ENCODE measurements around the gene ARFGEF3. TPM values are rescaled to one million over a fixed set of nuclear protein-coding genes. Genes with fewer than 3 reads are reported as not detected.

ARFGEF3 gene
- total and polyA plus RNA-seq, 2 donors (not counting 1 experiment from before 2014, with no cell fraction given) = not detected

GRCh38 chr6:138184230-138184629 lies 22.5 kb downstream of the ARFGEF3 start:
- Histone ChIP-seq H2AFZ (ENCODE audit: insufficient read depth, low read depth, low read length, poor library complexity, severe bottlenecking) (no peak overlapping the region), H3K4me1 (ENCODE audit: control insufficient read depth in 2 of 2, insufficient read depth in 2 of 2, low read length in 2 of 2) (no peaks in the 10 kb centered on the region), H3K9me3 (ENCODE audit: control extremely low read depth in 1 of 3, control insufficient read depth in 2 of 3, insufficient read depth in 1 of 3, low read length in 2 of 3) (peaks cover 0 to 2% (median 0%) of the 10 kb centered on the region in 3 donors), H3K79me2 (ENCODE audit: control insufficient read depth, insufficient read depth, low read length) (no peaks in the 10 kb centered on the region), H3K27ac (ENCODE audit: low read length in 2 of 2) (no peak overlapping the region), H3K36me3 (replicated peaks in 1 of 2; ENCODE audit: control extremely low read depth in 1 of 2, control insufficient read depth in 1 of 2, extremely low read depth in 1 of 2, insufficient read depth in 2 of 2, low read length in 1 of 2) (no peaks in the 10 kb centered on the region), H3K9ac (ENCODE audit: low read length) (no peak overlapping the region), H3K4me2 (replicated peaks; ENCODE audit: low read depth, low read length, poor library complexity, severe bottlenecking) (no peak overlapping the region), H3K27me3 (replicated peaks in 1 of 4; ENCODE audit: control extremely low read depth in 1 of 4, control insufficient read depth in 3 of 4, insufficient read depth in 4 of 4, low read length in 3 of 4) (peaks cover 0 to 15% (median 7%) of the 10 kb centered on the region in 4 experiments), H4K20me1 (ENCODE audit: control insufficient read depth, insufficient read depth, low read length, poor library complexity, severe bottlenecking) (no peaks in the 10 kb centered on the region), H3K4me3 (ENCODE audit: control extremely low read depth in 1 of 5, extremely low read depth in 1 of 5, insufficient read depth in 1 of 5, low read depth in 2 of 5, low read length in 4 of 5) (no peak overlapping the region)
- ChIA-PET CTCF (no interaction called here), POLR2A (no interaction called here)
- DNase-seq (no peak), ATAC-seq (ENCODE audit: low read depth) (no peak)
- Mint-ChIP-seq H3K27ac (no peak overlapping the region), H3K27me3 (peaks cover 56% of the 10 kb centered on the region), H3K4me1 (no peaks in the 10 kb centered on the region), H3K9me3 (ENCODE audit: insufficient read depth) (no peaks in the 10 kb centered on the region), H3K4me3 (no peak overlapping the region)
- 85% methylated on average over 3 of the region's 3 CpGs for WGBS (ENCODE audit: insufficient coverage)
- no peak for TF ChIP-seq EZH2 (IDR thresholded peaks at IDR 0.05; ENCODE audit: borderline replicate concordance, insufficient read depth, low read depth, low read length, poor library complexity, severe bottlenecking)
- TF ChIP-seq CTCF (IDR thresholded peaks at IDR 0.05) = no peak
- intact Hi-C loops (cut with micrococcal nuclease) = no loop called here

GRCh38 chr6:138187156-138187555 lies 25.4 kb downstream of the ARFGEF3 start:
- Histone ChIP-seq H4K20me1 (ENCODE audit: control insufficient read depth, insufficient read depth, low read length, poor library complexity, severe bottlenecking) (no peaks in the 10 kb centered on the region), H2AFZ (ENCODE audit: insufficient read depth, low read depth, low read length, poor library complexity, severe bottlenecking) (no peak overlapping the region), H3K27ac (ENCODE audit: low read length in 2 of 2) (no peak overlapping the region), H3K4me2 (replicated peaks; ENCODE audit: low read depth, low read length, poor library complexity, severe bottlenecking) (no peak overlapping the region), H3K4me3 (ENCODE audit: control extremely low read depth in 1 of 5, extremely low read depth in 1 of 5, insufficient read depth in 1 of 5, low read depth in 2 of 5, low read length in 4 of 5) (no peak overlapping the region), H3K9me3 (ENCODE audit: control extremely low read depth in 1 of 3, control insufficient read depth in 2 of 3, insufficient read depth in 1 of 3, low read length in 2 of 3) (no peaks in the 10 kb centered on the region), H3K4me1 (ENCODE audit: control insufficient read depth in 2 of 2, insufficient read depth in 2 of 2, low read length in 2 of 2) (no peaks in the 10 kb centered on the region), H3K79me2 (ENCODE audit: control insufficient read depth, insufficient read depth, low read length) (no peaks in the 10 kb centered on the region), H3K27me3 (replicated peaks in 1 of 4; ENCODE audit: control extremely low read depth in 1 of 4, control insufficient read depth in 3 of 4, insufficient read depth in 4 of 4, low read length in 3 of 4) (peaks cover 0 to 15% (median 9%) of the 10 kb centered on the region in 4 experiments), H3K36me3 (replicated peaks in 1 of 2; ENCODE audit: control extremely low read depth in 1 of 2, control insufficient read depth in 1 of 2, extremely low read depth in 1 of 2, insufficient read depth in 2 of 2, low read length in 1 of 2) (no peaks in the 10 kb centered on the region), H3K9ac (ENCODE audit: low read length) (no peak overlapping the region)
- CTCF ChIA-PET = interaction anchor here (0.7 kb wide), 1 partner anchor 271 kb away, joined by 3 read pairs; no protein-coding TSS in a partner anchor
- TF ChIP-seq CTCF (IDR thresholded peaks at IDR 0.05) (no peak), EZH2 (IDR thresholded peaks at IDR 0.05; ENCODE audit: borderline replicate concordance, insufficient read depth, low read depth, low read length, poor library complexity, severe bottlenecking) (no peak)
- H3K9me3 Mint-ChIP-seq (ENCODE audit: insufficient read depth) = no peaks in the 10 kb centered on the region
- no peak overlapping the region for H3K27ac Mint-ChIP-seq
- peaks cover 50% of the 10 kb centered on the region for H3K27me3 Mint-ChIP-seq
- WGBS (ENCODE audit: insufficient coverage) = 81% methylated on average over 4 of the region's 4 CpGs
- no peak overlapping the region for H3K4me3 Mint-ChIP-seq
- no peaks in the 10 kb centered on the region for H3K4me1 Mint-ChIP-seq
- ATAC-seq (ENCODE audit: low read depth) (no peak), DNase-seq (no peak)
- intact Hi-C loops (cut with micrococcal nuclease) = no loop called here
- POLR2A ChIA-PET = no interaction called here
